Measurements from ENCODE around the gene CCDC158. TPM values are rescaled to one million over a fixed set of nuclear protein-coding genes. Genes with fewer than 3 reads are reported as not detected.
"Not testable (repeated sequence)": the region's sequence is repeated elsewhere in the genome, so short reads cannot be mapped to it uniquely, and the experiment has no call there.

Gene CCDC158
- total RNA-seq, 1 donor from 2014 or later, result 0.64 TPM

- TF ChIP-seq, protein P1, sequence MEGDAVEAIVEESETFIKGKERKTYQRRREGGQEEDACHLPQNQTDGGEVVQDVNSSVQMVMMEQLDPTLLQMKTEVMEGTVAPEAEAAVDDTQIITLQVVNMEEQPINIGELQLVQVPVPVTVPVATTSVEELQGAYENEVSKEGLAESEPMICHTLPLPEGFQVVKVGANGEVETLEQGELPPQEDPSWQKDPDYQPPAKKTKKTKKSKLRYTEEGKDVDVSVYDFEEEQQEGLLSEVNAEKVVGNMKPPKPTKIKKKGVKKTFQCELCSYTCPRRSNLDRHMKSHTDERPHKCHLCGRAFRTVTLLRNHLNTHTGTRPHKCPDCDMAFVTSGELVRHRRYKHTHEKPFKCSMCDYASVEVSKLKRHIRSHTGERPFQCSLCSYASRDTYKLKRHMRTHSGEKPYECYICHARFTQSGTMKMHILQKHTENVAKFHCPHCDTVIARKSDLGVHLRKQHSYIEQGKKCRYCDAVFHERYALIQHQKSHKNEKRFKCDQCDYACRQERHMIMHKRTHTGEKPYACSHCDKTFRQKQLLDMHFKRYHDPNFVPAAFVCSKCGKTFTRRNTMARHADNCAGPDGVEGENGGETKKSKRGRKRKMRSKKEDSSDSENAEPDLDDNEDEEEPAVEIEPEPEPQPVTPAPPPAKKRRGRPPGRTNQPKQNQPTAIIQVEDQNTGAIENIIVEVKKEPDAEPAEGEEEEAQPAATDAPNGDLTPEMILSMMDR (IDR thresholded peaks at IDR 0.05), result no peak
- H3K4me3 ChIP-seq, result no peak overlapping the region
- H3K36me3 ChIP-seq, result no peaks in the 10 kb centered on the region
- no peak for DNase-seq
- peaks cover 10% of the 10 kb centered on the region for H3K9me3 ChIP-seq
- no peak for ATAC-seq
- peak overlapping the region; percentile 12 for H3K27ac ChIP-seq
- no peaks in the 10 kb centered on the region for H3K27me3 ChIP-seq
- no peaks in the 10 kb centered on the region for H3K4me1 ChIP-seq
- intact Hi-C loops (cut with DNase I), result no loop called here
Measured at GRCh38 chr4:76458825-76459224, 37.9 kb upstream of the CCDC158 start.

- Histone ChIP-seq H3K4me3 (no peak overlapping the region), H3K36me3 (no peaks in the 10 kb centered on the region), H3K27ac (no peak overlapping the region), H3K4me1 (no peaks in the 10 kb centered on the region), H3K9me3 (peaks cover 5% of the 10 kb centered on the region), H3K27me3 (no peaks in the 10 kb centered on the region)
- intact Hi-C loops (cut with DNase I), result no loop called here
- ATAC-seq, result no peak
- TF ChIP-seq, protein P1 (IDR thresholded peaks at IDR 0.05), result no peak
- DNase-seq, result no peak
Measured at GRCh38 chr4:76458297-76458696, 37.4 kb upstream of the CCDC158 start.

- Histone ChIP-seq H3K4me1 (no peaks in the 10 kb centered on the region), H3K27me3 (no peaks in the 10 kb centered on the region), H3K36me3 (no peaks in the 10 kb centered on the region), H3K27ac (no peak overlapping the region), H3K4me3 (no peak overlapping the region), H3K9me3 (peaks cover under 1% of the 10 kb centered on the region)
- TF ChIP-seq, protein P1 (IDR thresholded peaks at IDR 0.05), result no peak
- ATAC-seq, result no peak
- no peak for DNase-seq
- intact Hi-C loops (cut with DNase I), result no loop called here
Measured at GRCh38 chr4:76457885-76458284, 36.9 kb upstream of the CCDC158 start.

- H3K4me1 ChIP-seq; ATAC-seq; H3K27me3 ChIP-seq; intact Hi-C loops (cut with DNase I); DNase-seq; H3K9me3 ChIP-seq; H3K36me3 ChIP-seq; H3K4me3 ChIP-seq; H3K27ac ChIP-seq: not testable (repeated sequence)
Measured at GRCh38 chr4:76454073-76454472, 33.1 kb upstream of the CCDC158 start.

DNA sequence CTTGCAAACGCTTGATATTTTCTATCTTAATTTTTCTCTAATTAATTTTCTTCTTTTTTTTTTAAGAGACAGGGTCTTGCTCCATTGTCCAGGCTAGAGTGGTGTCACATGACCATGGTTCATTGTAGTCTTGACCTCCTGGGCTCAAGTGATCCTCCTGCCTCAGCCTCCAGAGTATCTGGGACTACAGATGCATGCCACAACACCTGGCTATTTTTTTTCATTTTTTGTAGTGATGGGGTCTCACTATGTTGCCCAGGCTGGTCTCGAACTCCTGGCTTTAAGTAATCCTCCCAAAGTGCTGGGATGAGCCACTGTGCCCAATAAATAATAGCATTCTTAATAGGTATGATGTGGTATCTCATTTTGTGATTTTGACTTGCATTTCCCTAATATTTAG is 32.3 kb upstream of the CCDC158 start:
- H3K27ac ChIP-seq, result no peak overlapping the region
- no peaks in the 10 kb centered on the region for H3K36me3 ChIP-seq
- no peak for ATAC-seq
- no peaks in the 10 kb centered on the region for H3K27me3 ChIP-seq
- DNase-seq, result no peak
- intact Hi-C loops (cut with DNase I), result no loop called here
- TF ChIP-seq, protein P1 (IDR thresholded peaks at IDR 0.05), result no peak
- no peaks in the 10 kb centered on the region for H3K4me1 ChIP-seq
- no peak overlapping the region for H3K4me3 ChIP-seq
- H3K9me3 ChIP-seq, result no peaks in the 10 kb centered on the region

DNA sequence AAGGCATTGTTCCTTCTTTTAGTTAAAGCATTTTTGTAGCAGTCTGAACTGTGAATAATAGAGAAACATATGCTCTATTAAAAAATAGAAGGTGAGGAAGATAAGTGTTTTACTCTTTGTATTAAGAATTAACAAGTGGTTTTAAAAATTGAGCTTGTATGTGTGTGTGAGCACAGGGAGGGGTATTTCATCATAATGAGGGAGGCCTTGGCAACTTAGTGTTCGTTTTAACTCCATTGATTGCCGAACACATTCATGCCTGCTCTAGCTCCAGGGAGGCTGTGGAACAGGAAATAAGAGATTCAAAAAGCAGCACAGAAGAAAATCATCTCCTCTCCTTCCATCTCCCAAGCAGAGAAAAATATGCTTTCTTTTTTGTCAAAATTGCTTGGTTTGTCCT is 28.9 kb upstream of the CCDC158 start:
- Histone ChIP-seq H3K36me3 (no peaks in the 10 kb centered on the region), H3K27ac (no peak overlapping the region), H3K9me3 (no peaks in the 10 kb centered on the region), H3K4me3 (no peak overlapping the region), H3K4me1 (no peaks in the 10 kb centered on the region), H3K27me3 (no peaks in the 10 kb centered on the region)
- ATAC-seq (no peak), DNase-seq (no peak)
- intact Hi-C loops (cut with DNase I), result no loop called here
- TF ChIP-seq, protein P1 (IDR thresholded peaks at IDR 0.05), result no peak

All from upper lobe of right lung (tissue), 1 donor.